Karpas-422 (cell line): ENCODE results near the gene CRYM. TPM values are rescaled to one million over a fixed set of nuclear protein-coding genes. Genes with fewer than 3 reads are reported as not detected.
"Not testable (repeated sequence)": the region's sequence is repeated elsewhere in the genome, so short reads cannot be mapped to it uniquely, and the experiment has no call there.

Experiments
- DNase-seq: peaks from one replicate; pipeline ENCODE4 v3.0.0-alpha.2; 2015
- H2AFZ ChIP-seq: fragments of 200-600 bp; sonication (generic); 2 replicates; pipeline ENCODE4 v1.6.1; 2014; ENCODE audit warnings: antibody characterized with exemption, low read length, mixed read lengths
- H3K27ac ChIP-seq: fragments of 200-600 bp; sonication (generic); 2 replicates; pipeline ENCODE4 v1.5.1; 2014; ENCODE audit warnings: mild to moderate bottlenecking, low read length, moderate library complexity
- H3K27me3 ChIP-seq: fragments of 200-600 bp; sonication (generic); 2 replicates; pipeline ENCODE4 v1.6.1; 2014; ENCODE audit warnings: low read length, mixed read lengths
- H3K36me3 ChIP-seq: fragments of 200-600 bp; sonication (generic); 2 replicates; pipeline ENCODE4 v1.6.1; 2014; ENCODE audit warnings: low read length, mixed read lengths; ENCODE audit not compliant: insufficient read depth
- H3K4me1 ChIP-seq: fragments of 200-600 bp; sonication (generic); 2 replicates; pipeline ENCODE4 v1.6.1; 2014; ENCODE audit warnings: mild to moderate bottlenecking, low read length, mixed read lengths
- H3K4me2 ChIP-seq: fragments of 200-600 bp; sonication (generic); 2 replicates; pipeline ENCODE4 v1.6.1; 2014; ENCODE audit warnings: low read length, low read depth, mild to moderate bottlenecking; ENCODE audit not compliant: poor library complexity, severe bottlenecking
- H3K4me3 ChIP-seq: fragments of 200-600 bp; sonication (generic); 2 replicates; pipeline ENCODE4 v1.5.1; 2014; ENCODE audit warnings: mild to moderate bottlenecking, antibody characterized with exemption, low read length, mixed read lengths
- H3K79me2 ChIP-seq: fragments of 200-600 bp; sonication (generic); 2 replicates; pipeline ENCODE4 v1.6.1; 2014; ENCODE audit warnings: mild to moderate bottlenecking, low read length, mixed read lengths
- H3K9ac ChIP-seq: fragments of 200-600 bp; sonication (generic); 2 replicates; pipeline ENCODE4 v1.6.0; 2014; ENCODE audit warnings: low read length
- H3K9me2 ChIP-seq: fragments of 200-600 bp; sonication (generic), shearing (Covaris generic); replicated peaks from 2 replicates; pipeline ENCODE4 v1.6.0; 2014; ENCODE audit warnings: mild to moderate bottlenecking, low read length, moderate library complexity; ENCODE audit not compliant: insufficient read depth
- H3K9me3 ChIP-seq: fragments of 300-700, 200-600 bp; sonication (generic); 2 replicates; pipeline ENCODE4 v1.6.1; 2014; ENCODE audit warnings: low read length, mixed read lengths
- H4K20me1 ChIP-seq: fragments of 200-600 bp; sonication (generic); 2 replicates; pipeline ENCODE4 v1.6.1; 2014; ENCODE audit warnings: mild to moderate bottlenecking, antibody characterized with exemption, low read length, low read depth; ENCODE audit not compliant: insufficient read depth
- total RNA-seq: library from RNA; depleted of rRNA; stranded (reverse); fragments of >200 nt; shearing (Covaris generic); gene quantifications from 2 replicates; pipeline ENCODE4 v1.2.3, GENCODE V29; 2014; ENCODE audit warnings: low replicate concordance

Gene CRYM
- total RNA-seq, 1 experiment from 2014 or later = 6.8 TPM

DNA sequence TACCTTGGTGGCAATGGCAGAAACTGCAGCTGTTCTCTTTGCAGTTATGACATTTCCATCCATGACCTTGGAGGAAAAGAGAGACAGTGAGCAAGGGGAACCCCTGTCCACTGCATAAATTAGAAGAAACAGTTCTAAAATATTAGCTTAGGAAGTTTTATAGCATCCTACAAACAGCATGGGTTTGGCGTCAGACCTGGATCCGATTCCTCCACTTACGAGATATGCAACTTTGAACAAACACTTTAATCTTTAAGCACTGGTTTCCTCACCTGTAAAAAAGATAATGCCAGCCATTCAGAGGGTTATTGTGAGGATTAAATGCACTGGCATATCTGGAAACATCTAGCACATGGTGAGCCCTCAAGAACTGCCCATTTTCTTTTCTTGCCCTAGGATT is 2.6 kb downstream of the CRYM start:
- no peak for DNase-seq
- no peak overlapping the region for H2AFZ ChIP-seq
- no peaks in the 10 kb centered on the region for H3K36me3 ChIP-seq
- H3K9me2 ChIP-seq = no peaks in the 10 kb centered on the region
- no peak overlapping the region for H3K27ac ChIP-seq
- H4K20me1 ChIP-seq = no peaks in the 10 kb centered on the region
- no peak overlapping the region for H3K4me3 ChIP-seq
- no peak overlapping the region for H3K9ac ChIP-seq
- no peaks in the 10 kb centered on the region for H3K9me3 ChIP-seq
- H3K4me2 ChIP-seq = peak overlapping the region; percentile 53
- no peaks in the 10 kb centered on the region for H3K27me3 ChIP-seq
- no peaks in the 10 kb centered on the region for H3K79me2 ChIP-seq
- H3K4me1 ChIP-seq = peaks cover 53% of the 10 kb centered on the region

DNA sequence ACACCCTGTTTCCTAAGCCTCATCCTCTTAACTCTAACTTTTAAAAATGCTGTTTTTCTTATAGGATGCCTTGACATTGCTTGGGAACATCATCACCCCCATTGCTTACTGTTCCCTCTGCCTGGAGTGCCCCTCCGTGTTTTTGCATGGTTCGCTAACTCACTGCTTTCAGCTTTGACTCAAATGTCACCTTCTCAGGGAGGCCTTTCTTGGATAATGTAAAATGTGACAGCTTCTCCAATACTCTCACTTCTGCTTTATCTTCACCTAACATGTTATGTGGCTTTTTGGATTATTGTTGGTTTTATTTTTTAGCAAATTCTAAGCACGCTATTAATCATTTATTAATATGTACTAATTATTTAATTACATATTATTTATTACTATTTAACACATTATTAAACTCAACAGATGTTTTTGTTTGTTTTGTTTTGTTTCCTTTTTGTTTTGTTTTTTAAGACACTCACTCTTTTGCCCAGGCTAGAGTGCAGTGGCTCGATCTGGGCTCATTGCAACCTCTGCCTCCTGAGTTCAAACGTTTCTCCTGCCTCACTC is 3.8 kb downstream of the CRYM start:
- peaks cover 53% of the 10 kb centered on the region for H3K4me1 ChIP-seq
- no peaks in the 10 kb centered on the region for H3K27me3 ChIP-seq
- no peaks in the 10 kb centered on the region for H3K9me3 ChIP-seq
- no peaks in the 10 kb centered on the region for H4K20me1 ChIP-seq
- no peaks in the 10 kb centered on the region for H3K36me3 ChIP-seq
- peak overlapping the region; percentile 23 for H3K4me2 ChIP-seq
- no peaks in the 10 kb centered on the region for H3K79me2 ChIP-seq
- no peak overlapping the region for H3K27ac ChIP-seq
- no peak overlapping the region for H3K9ac ChIP-seq
- no peak overlapping the region for H3K4me3 ChIP-seq
- no peaks in the 10 kb centered on the region for H3K9me2 ChIP-seq
- no peak overlapping the region for H2AFZ ChIP-seq
- DNase-seq = peak; percentile 68

GRCh38 chr16:21272763-21273162 is 5.3 kb downstream of the CRYM start:
- not testable (repeated sequence) for H3K4me3 ChIP-seq, H3K9me3 ChIP-seq, H3K27me3 ChIP-seq, DNase-seq, H3K9ac ChIP-seq, H4K20me1 ChIP-seq, H3K36me3 ChIP-seq, H2AFZ ChIP-seq, H3K27ac ChIP-seq, H3K4me2 ChIP-seq, H3K79me2 ChIP-seq, H3K9me2 ChIP-seq
- H3K4me1 ChIP-seq = peaks cover 52% of the 10 kb centered on the region

- no peak overlapping the region for H3K4me3 ChIP-seq
- H2AFZ ChIP-seq = no peak overlapping the region
- no peak overlapping the region for H3K4me2 ChIP-seq
- no peak overlapping the region for H3K9ac ChIP-seq
- no peaks in the 10 kb centered on the region for H3K9me2 ChIP-seq
- H3K9me3 ChIP-seq = no peaks in the 10 kb centered on the region
- H3K27ac ChIP-seq = no peak overlapping the region
- no peaks in the 10 kb centered on the region for H3K79me2 ChIP-seq
- H3K36me3 ChIP-seq = no peaks in the 10 kb centered on the region
- no peaks in the 10 kb centered on the region for H4K20me1 ChIP-seq
- H3K27me3 ChIP-seq = no peaks in the 10 kb centered on the region
- peaks cover 47% of the 10 kb centered on the region for H3K4me1 ChIP-seq
- DNase-seq = no peak
These were observed 5.8 kb downstream of the CRYM start for GRCh38 chr16:21272253-21272652.

- H3K79me2 ChIP-seq = no peaks in the 10 kb centered on the region
- H3K4me3 ChIP-seq = no peak overlapping the region
- no peaks in the 10 kb centered on the region for H3K27me3 ChIP-seq
- no peak overlapping the region for H3K27ac ChIP-seq
- no peaks in the 10 kb centered on the region for H3K9me3 ChIP-seq
- H2AFZ ChIP-seq = no peak overlapping the region
- H3K36me3 ChIP-seq = no peaks in the 10 kb centered on the region
- peaks cover 14% of the 10 kb centered on the region for H3K4me1 ChIP-seq
- no peaks in the 10 kb centered on the region for H3K9me2 ChIP-seq
- no peak overlapping the region for H3K9ac ChIP-seq
- H3K4me2 ChIP-seq = no peak overlapping the region
- no peak for DNase-seq
- H4K20me1 ChIP-seq = no peaks in the 10 kb centered on the region
These were observed 9.9 kb downstream of the CRYM start for GRCh38 chr16:21268236-21268635.

DNA sequence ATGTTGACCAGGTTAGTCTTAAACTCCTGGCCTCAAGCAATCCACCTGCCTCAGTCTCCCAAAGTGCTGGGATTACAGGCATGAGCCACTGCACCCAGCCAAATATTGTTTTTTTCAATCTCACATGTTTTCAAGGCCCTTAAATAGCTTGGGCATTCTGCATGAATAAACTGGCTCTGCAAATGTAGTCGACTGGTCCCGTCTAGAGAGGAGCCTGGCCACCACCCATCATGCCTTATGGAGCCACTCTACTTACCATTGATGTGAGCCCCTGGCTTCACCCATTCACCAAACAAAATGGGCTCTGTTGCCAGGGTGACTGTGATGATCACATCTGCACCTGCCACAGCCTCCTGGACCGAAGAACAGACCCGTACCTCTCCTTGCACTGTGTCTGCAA is 10.8 kb downstream of the CRYM start:
- no peaks in the 10 kb centered on the region for H3K27me3 ChIP-seq
- H3K27ac ChIP-seq = no peak overlapping the region
- H3K9ac ChIP-seq = no peak overlapping the region
- H4K20me1 ChIP-seq = no peaks in the 10 kb centered on the region
- no peak overlapping the region for H3K4me3 ChIP-seq
- H3K79me2 ChIP-seq = no peaks in the 10 kb centered on the region
- peak; percentile 35 for DNase-seq
- H3K9me3 ChIP-seq = no peaks in the 10 kb centered on the region
- peaks cover 13% of the 10 kb centered on the region for H3K4me1 ChIP-seq
- H2AFZ ChIP-seq = no peak overlapping the region
- no peaks in the 10 kb centered on the region for H3K36me3 ChIP-seq
- no peak overlapping the region for H3K4me2 ChIP-seq
- no peaks in the 10 kb centered on the region for H3K9me2 ChIP-seq

DNA sequence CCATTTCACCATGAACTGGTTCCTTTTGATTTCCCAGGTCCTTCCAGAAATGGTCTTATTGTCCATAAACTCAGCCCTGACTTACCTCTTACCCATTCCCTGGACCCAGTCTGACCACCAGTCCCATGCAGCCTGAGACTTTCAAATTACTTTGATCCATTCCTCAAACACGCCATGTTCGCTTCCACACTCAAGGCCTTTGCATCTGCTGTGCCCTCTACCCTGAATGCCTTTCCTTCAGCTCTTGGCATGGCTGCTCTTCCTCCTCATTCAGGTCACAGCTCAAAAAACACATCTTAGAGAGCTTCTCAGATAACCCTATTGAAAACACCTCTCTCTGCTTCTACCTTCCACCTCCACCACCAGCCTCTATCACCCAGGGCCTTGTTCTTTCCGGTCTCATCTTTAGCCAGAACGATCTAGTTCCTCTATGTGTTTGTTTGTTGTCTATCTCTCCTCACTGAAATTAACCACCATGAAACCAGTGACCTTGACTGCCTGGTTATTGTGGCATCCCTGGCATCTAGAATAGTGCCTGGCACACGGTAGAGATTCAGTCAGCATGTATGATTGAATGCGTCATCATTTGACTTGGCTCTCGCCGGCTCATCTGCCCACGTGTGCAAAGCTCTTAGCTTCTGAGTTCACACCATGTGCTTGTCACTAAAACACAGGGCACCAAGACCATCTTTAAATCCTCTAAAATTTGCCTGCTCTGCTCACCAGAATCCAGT is 12.8 kb downstream of the CRYM start:
- Histone ChIP-seq H3K36me3 (no peaks in the 10 kb centered on the region), H3K9me2 (no peaks in the 10 kb centered on the region), H3K4me1 (peaks cover 13% of the 10 kb centered on the region), H3K9ac (no peak overlapping the region), H2AFZ (no peak overlapping the region), H3K27me3 (no peaks in the 10 kb centered on the region), H3K4me3 (no peak overlapping the region), H4K20me1 (no peaks in the 10 kb centered on the region), H3K27ac (no peak overlapping the region), H3K79me2 (no peaks in the 10 kb centered on the region), H3K4me2 (no peak overlapping the region), H3K9me3 (no peaks in the 10 kb centered on the region)
- DNase-seq = no peak

- peaks cover 13% of the 10 kb centered on the region for H3K4me1 ChIP-seq
- H3K27ac ChIP-seq = no peak overlapping the region
- no peaks in the 10 kb centered on the region for H4K20me1 ChIP-seq
- no peak overlapping the region for H3K9ac ChIP-seq
- DNase-seq = no peak
- no peaks in the 10 kb centered on the region for H3K9me2 ChIP-seq
- no peaks in the 10 kb centered on the region for H3K27me3 ChIP-seq
- H3K79me2 ChIP-seq = no peaks in the 10 kb centered on the region
- no peaks in the 10 kb centered on the region for H3K9me3 ChIP-seq
- H2AFZ ChIP-seq = no peak overlapping the region
- H3K4me2 ChIP-seq = no peak overlapping the region
- no peak overlapping the region for H3K4me3 ChIP-seq
- H3K36me3 ChIP-seq = no peaks in the 10 kb centered on the region
These were observed 13.5 kb downstream of the CRYM start for GRCh38 chr16:21264571-21265036.
